Measurements from ENCODE around the gene RXYLT1. TPM values are rescaled to one million over a fixed set of nuclear protein-coding genes. Genes with fewer than 3 reads are reported as not detected.
"Not testable (repeated sequence)": the region's sequence is repeated elsewhere in the genome, so short reads cannot be mapped to it uniquely, and the experiment has no call there.

The RXYLT1 gene
- total RNA-seq, result 13.9 and 14.7 TPM in 2 replicates
- long read RNA-seq, partial matches to known transcripts, result 11 of 24 reads
- long read RNA-seq, other reads (novel, unspliced or antisense), result 8 of 24 reads

GRCh38 chr12:63779498-63780481 is at the start of gene RXYLT1:
Gene RXYLT1 (plus strand): TSS chr12:63779909. CDS start chr12:63779961, 52 bp downstream.
- Mint-ChIP-seq H3K27ac (peak within 1 kb of the TSS; percentile 98), H3K4me1 (ENCODE audit: low read depth) (peaks cover 8% of the 10 kb centered on the region), H3K36me3 (ENCODE audit: insufficient read depth) (peaks cover 9% of the 10 kb centered on the region), H3K27me3 (peaks cover 15% of the 10 kb centered on the region), H3K4me3 (ENCODE audit: low read depth) (peak within 1 kb of the TSS; percentile 97), H3K9me3 (ENCODE audit: low read depth) (no peaks in the 10 kb centered on the region)
- peak; percentile 74 for DNase-seq (ENCODE audit: low spot score, unreplicated experiment)
- no peak for TF ChIP-seq CTCF (IDR thresholded peaks at IDR 0.05; ENCODE audit: unreplicated experiment)

GRCh38 chr12:63732779-63733178 is 46.9 kb upstream of the RXYLT1 start:
- DNase-seq (ENCODE audit: low spot score, unreplicated experiment); H3K36me3 Mint-ChIP-seq (ENCODE audit: insufficient read depth); H3K27ac Mint-ChIP-seq; H3K27me3 Mint-ChIP-seq; H3K4me3 Mint-ChIP-seq (ENCODE audit: low read depth); H3K9me3 Mint-ChIP-seq (ENCODE audit: low read depth); H3K4me1 Mint-ChIP-seq (ENCODE audit: low read depth): not testable (repeated sequence)

GRCh38 chr12:63733585-63733984 is 46.1 kb upstream of the RXYLT1 start:
- H3K4me1 Mint-ChIP-seq (ENCODE audit: low read depth); H3K9me3 Mint-ChIP-seq (ENCODE audit: low read depth); H3K27me3 Mint-ChIP-seq; H3K27ac Mint-ChIP-seq; H3K4me3 Mint-ChIP-seq (ENCODE audit: low read depth); DNase-seq (ENCODE audit: low spot score, unreplicated experiment); H3K36me3 Mint-ChIP-seq (ENCODE audit: insufficient read depth): not testable (repeated sequence)

GRCh38 chr12:63740551-63740950 is 39.2 kb upstream of the RXYLT1 start:
- H3K4me1 Mint-ChIP-seq (ENCODE audit: low read depth); H3K27ac Mint-ChIP-seq; H3K9me3 Mint-ChIP-seq (ENCODE audit: low read depth); DNase-seq (ENCODE audit: low spot score, unreplicated experiment); H3K36me3 Mint-ChIP-seq (ENCODE audit: insufficient read depth); H3K4me3 Mint-ChIP-seq (ENCODE audit: low read depth): not testable (repeated sequence)
- peaks cover 25% of the 10 kb centered on the region for H3K27me3 Mint-ChIP-seq

- H3K4me1 Mint-ChIP-seq (ENCODE audit: low read depth); H3K36me3 Mint-ChIP-seq (ENCODE audit: insufficient read depth); DNase-seq (ENCODE audit: low spot score, unreplicated experiment); H3K4me3 Mint-ChIP-seq (ENCODE audit: low read depth); H3K9me3 Mint-ChIP-seq (ENCODE audit: low read depth); H3K27ac Mint-ChIP-seq: not testable (repeated sequence)
- peaks cover 24% of the 10 kb centered on the region for H3K27me3 Mint-ChIP-seq
Observed at GRCh38 chr12:63741431-63741830, 38.3 kb upstream of the RXYLT1 start.

- H3K4me1 Mint-ChIP-seq (ENCODE audit: low read depth); H3K4me3 Mint-ChIP-seq (ENCODE audit: low read depth); H3K36me3 Mint-ChIP-seq (ENCODE audit: insufficient read depth); DNase-seq (ENCODE audit: low spot score, unreplicated experiment); H3K27ac Mint-ChIP-seq; H3K9me3 Mint-ChIP-seq (ENCODE audit: low read depth): not testable (repeated sequence)
- peaks cover 20% of the 10 kb centered on the region for H3K27me3 Mint-ChIP-seq
Observed at GRCh38 chr12:63744110-63744509, 35.6 kb upstream of the RXYLT1 start.

- not testable (repeated sequence) for H3K4me1 Mint-ChIP-seq (ENCODE audit: low read depth)
Observed at GRCh38 chr12:63746470-63746869, 33.2 kb upstream of the RXYLT1 start.

GRCh38 chr12:63747136-63747535 is 32.6 kb upstream of the RXYLT1 start:
- not testable (repeated sequence) for H3K4me3 Mint-ChIP-seq (ENCODE audit: low read depth); H3K27ac Mint-ChIP-seq; H3K4me1 Mint-ChIP-seq (ENCODE audit: low read depth); H3K36me3 Mint-ChIP-seq (ENCODE audit: insufficient read depth); H3K9me3 Mint-ChIP-seq (ENCODE audit: low read depth); DNase-seq (ENCODE audit: low spot score, unreplicated experiment)
- peaks cover 12% of the 10 kb centered on the region for H3K27me3 Mint-ChIP-seq

More at GRCh38 chr12:63746470-63746869, 33.2 kb upstream of the RXYLT1 start:
- H3K4me3 Mint-ChIP-seq (ENCODE audit: low read depth); DNase-seq (ENCODE audit: low spot score, unreplicated experiment); H3K36me3 Mint-ChIP-seq (ENCODE audit: insufficient read depth); H3K9me3 Mint-ChIP-seq (ENCODE audit: low read depth); H3K27ac Mint-ChIP-seq: not testable (repeated sequence)
- peaks cover 16% of the 10 kb centered on the region for H3K27me3 Mint-ChIP-seq

Measured in progenitor cell of endocrine pancreas (in vitro differentiated cells).